Uterus (tissue), 4 donors: Measurements from ENCODE around the gene RAB5B. TPM values are rescaled to one million over a fixed set of nuclear protein-coding genes. Genes with fewer than 3 reads are reported as not detected.

Experiments
- DNase-seq, 2 donors: peaks; one replicate each; pipeline ENCODE4 v3.0.0-alpha.2; 2019 to 2020
- H3K27ac ChIP-seq, 2 donors: fragments of 200-600 bp; sonication (generic); 1 replicate in 1 of 2; 2 replicates in 1 of 2; pipeline ENCODE4 v1.5.1; 2016 to 2018
- H3K27me3 ChIP-seq, 2 donors: fragments of 200-600 bp; sonication (generic); one replicate each; pipeline ENCODE4 v1.5.1; 2018 to 2019; ENCODE audit warnings: control low read depth in 1 of 2
- H3K36me3 ChIP-seq, 2 donors: fragments of 200-600 bp; sonication (generic); one replicate each; pipeline ENCODE4 v1.5.1; 2019; ENCODE audit warnings: control low read depth in 1 of 2
- H3K4me1 ChIP-seq, 2 donors: fragments of 200-600 bp; sonication (generic); one replicate each; pipeline ENCODE4 v1.5.1; 2018 to 2019; ENCODE audit warnings: control low read depth in 1 of 2
- H3K4me3 ChIP-seq, 2 donors: fragments of 200-600 bp; sonication (generic); 1 replicate in 1 of 2; 2 replicates in 1 of 2; pipeline ENCODE4 v1.5.1; 2018 to 2019; ENCODE audit warnings: mild to moderate bottlenecking in 1 of 2
- H3K9me3 ChIP-seq, 2 donors: fragments of 200-600 bp; sonication (generic); one replicate each; pipeline ENCODE4 v1.5.1; 2019; ENCODE audit warnings: control low read depth in 1 of 2
- CTCF ChIP-seq, 4 experiments: fragments of 200-600 bp in 2 of 4; fragments of 450-650 bp in 2 of 4; sonication (generic) in 2 of 4; IDR thresholded peaks; one replicate each; pipeline ENCODE4 v1.5.1; 2016 to 2019; ENCODE audit warnings: antibody characterized with exemption in 4 of 4, mild to moderate bottlenecking in 2 of 4, moderate library complexity in 1 of 4
- POLR2A ChIP-seq, 2 donors: fragments of 450-650 bp; IDR thresholded peaks; one replicate each; pipeline ENCODE4 v1.6.1; 2016; ENCODE audit warnings: antibody characterized with exemption in 2 of 2, mild to moderate bottlenecking in 1 of 2, moderate library complexity in 1 of 2
- intact Hi-C: fragments of 100-400 bp; cut with DNase I; formaldehyde crosslinking; loops from one replicate; pipeline ENCODE4 v1.15.1; 2023; ENCODE audit warnings: low total_unique reads
- total RNA-seq, 4 donors: library from RNA; depleted of rRNA in 3 of 4; stranded (reverse); fragments of >200 nt in 3 of 4; gene quantifications; one replicate each; pipeline versions ENCODE4 v1.1.0 to v1.2.4, GENCODE V29; 2014 to 2023
- donor health status: DM: yes; HTN: yes; CAD: no.

RAB5B gene
- total RNA-seq, 4 donors from 2014 or later = 49.4 to 128 (median 67.2) TPM

- H3K27me3 ChIP-seq = no peaks in the 10 kb centered on the region
- no peaks in the 10 kb centered on the region for H3K36me3 ChIP-seq
- TF ChIP-seq CTCF (IDR thresholded peaks at IDR 0.05) = no peak
- no peak for TF ChIP-seq POLR2A (IDR thresholded peaks at IDR 0.05)
- H3K4me1 ChIP-seq = no peaks in the 10 kb centered on the region
- H3K27ac ChIP-seq = no peak overlapping the region
- H3K4me3 ChIP-seq = no peak overlapping the region
- intact Hi-C loops = loop anchor here (10.0 kb wide), 1 partner anchor 54 kb away; the partner anchor contains the start of gene RPS26
- H3K9me3 ChIP-seq = no peaks in the 10 kb centered on the region
- DNase-seq = no peak
These were observed 17.2 kb downstream of the RAB5B start for GRCh38 chr12:55991110-55991509.

- Histone ChIP-seq H3K36me3 (no peaks in the 10 kb centered on the region), H3K9me3 (no peaks in the 10 kb centered on the region), H3K27ac (no peak overlapping the region), H3K27me3 (no peaks in the 10 kb centered on the region), H3K4me3 (no peak overlapping the region), H3K4me1 (no peaks in the 10 kb centered on the region)
- intact Hi-C loops = loop anchor here (10.0 kb wide), 1 partner anchor 51 kb away; the partner anchor contains the start of gene RPS26
- DNase-seq = no peak
- no peak for TF ChIP-seq CTCF (IDR thresholded peaks at IDR 0.05)
- TF ChIP-seq POLR2A (IDR thresholded peaks at IDR 0.05) = no peak
These were observed 19.5 kb downstream of the RAB5B start for GRCh38 chr12:55993230-55993853.

GRCh38 chr12:55995366-55995765 lies 21.5 kb downstream of the RAB5B start:
- Histone ChIP-seq H3K4me1 (no peaks in the 10 kb centered on the region), H3K27ac (no peak overlapping the region), H3K4me3 (no peak overlapping the region), H3K27me3 (no peaks in the 10 kb centered on the region), H3K9me3 (no peaks in the 10 kb centered on the region), H3K36me3 (no peaks in the 10 kb centered on the region)
- DNase-seq = no peak
- TF ChIP-seq CTCF (IDR thresholded peaks at IDR 0.05) (no peak), POLR2A (IDR thresholded peaks at IDR 0.05) (no peak)
- intact Hi-C loops = loop anchor here (10.0 kb wide), 1 partner anchor 49 kb away; the partner anchor contains the start of gene RPS26

- H3K27me3 ChIP-seq = no peaks in the 10 kb centered on the region
- peak overlapping the region; percentile 81 to 85 for H3K27ac ChIP-seq
- intact Hi-C loops = loop anchor here (10.0 kb wide), 1 partner anchor 49 kb away; the partner anchor contains the start of gene RPS26
- no peaks in the 10 kb centered on the region for H3K36me3 ChIP-seq
- peak overlapping the region; percentile 60 to 63 for H3K4me3 ChIP-seq
- H3K4me1 ChIP-seq = no peaks in the 10 kb centered on the region
- peak; percentile 81 to 89 (median 86) for TF ChIP-seq CTCF (IDR thresholded peaks at IDR 0.05)
- no peak for TF ChIP-seq POLR2A (IDR thresholded peaks at IDR 0.05)
- H3K9me3 ChIP-seq = no peaks in the 10 kb centered on the region
- peak; percentile 42 to 59 for DNase-seq
These were observed 22.4 kb downstream of the RAB5B start for GRCh38 chr12:55996201-55996714.
